Kidney tubule cell (primary cell): ENCODE data around the gene COL24A1.
"Not testable (repeated sequence)": the region's sequence is repeated elsewhere in the genome, so short reads cannot be mapped to it uniquely, and the experiment has no call there.

ENCODE experiments used
- DNase-seq: peaks from one replicate; pipeline ENCODE4 v3.0.0-alpha.2; 2018; ENCODE audit warnings: low spot score

COL24A1 gene

DNA sequence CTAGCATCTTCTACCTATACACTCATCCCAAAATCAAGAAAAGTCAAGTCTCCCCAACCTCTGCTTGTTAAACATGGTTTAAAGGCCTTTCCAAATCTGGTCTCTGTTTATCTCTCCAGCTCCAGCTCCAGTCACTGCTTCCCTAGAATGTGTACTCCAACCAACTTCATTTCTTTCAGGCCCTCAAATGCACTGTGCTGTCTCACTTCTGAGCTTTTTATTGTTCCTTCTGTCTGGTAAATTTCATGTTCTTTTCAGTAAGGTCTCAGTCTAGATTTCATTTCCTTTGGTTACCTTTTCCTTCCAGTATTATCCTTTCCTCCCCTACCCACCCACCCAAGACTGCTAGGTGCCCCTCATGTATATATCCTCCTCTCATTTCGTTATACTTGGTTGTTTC lies 3.7 kb downstream of the COL24A1 start:
- no peak for DNase-seq

DNA sequence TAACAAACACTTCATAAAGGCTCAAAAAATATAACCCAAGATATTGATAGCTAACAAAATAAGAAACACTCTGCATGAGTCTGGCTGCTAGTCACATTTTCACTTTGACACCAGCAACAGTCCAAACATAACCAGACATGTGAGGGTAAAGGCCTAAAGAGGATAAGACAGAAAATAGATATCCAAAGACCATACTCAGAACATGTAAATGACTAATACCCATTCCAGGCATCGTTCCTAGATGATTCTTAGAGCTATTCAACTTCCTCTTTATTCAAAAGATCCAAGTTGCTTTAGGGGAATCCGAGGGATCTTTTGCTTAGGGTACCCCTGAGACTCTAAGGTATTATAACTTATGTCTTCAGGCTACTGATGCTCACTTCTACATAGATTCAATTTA lies 5.1 kb downstream of the COL24A1 start:
- DNase-seq = no peak

DNA sequence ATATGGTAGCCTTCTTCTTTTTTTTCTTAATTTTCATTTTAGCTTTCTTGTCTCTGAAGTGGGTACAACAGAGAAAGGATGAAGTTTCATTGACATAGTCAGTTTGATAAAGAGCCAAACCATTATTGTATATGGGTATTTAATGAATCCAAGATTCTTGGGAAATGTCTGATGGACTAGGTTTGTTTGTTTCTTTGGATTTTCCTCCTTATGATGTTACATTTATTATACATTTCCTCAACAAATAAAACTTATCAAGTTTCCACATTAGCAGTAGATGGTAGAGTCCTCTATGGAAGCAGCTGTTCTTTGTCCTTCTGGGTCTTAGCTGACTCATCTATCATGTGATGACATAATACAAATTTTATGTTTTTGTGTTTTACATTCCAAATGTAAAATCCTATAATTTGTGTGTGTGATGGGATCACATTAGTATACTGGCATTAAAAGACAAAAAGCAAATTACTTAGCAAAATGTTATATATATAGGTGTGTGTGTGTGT lies 6.0 kb downstream of the COL24A1 start:
- DNase-seq = no peak

DNA sequence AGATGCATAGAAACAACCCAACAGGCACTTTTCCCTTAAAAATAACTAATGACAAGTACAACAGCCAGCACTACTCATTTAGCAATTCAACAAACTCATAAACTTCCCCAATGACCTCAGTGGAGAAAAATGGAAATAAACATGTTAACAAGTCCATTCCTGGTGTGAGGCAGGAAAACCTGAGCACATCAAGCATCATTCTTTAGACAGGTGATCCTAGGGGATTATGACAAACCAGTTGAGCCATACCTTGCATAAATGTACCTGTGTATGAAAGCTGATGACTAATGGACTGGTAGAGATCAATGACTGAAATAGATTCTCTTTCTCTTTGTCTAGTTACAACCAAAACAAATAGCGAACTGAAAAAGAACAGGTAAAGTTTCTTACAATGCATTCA lies 7.0 kb downstream of the COL24A1 start:
- no peak for DNase-seq

DNA sequence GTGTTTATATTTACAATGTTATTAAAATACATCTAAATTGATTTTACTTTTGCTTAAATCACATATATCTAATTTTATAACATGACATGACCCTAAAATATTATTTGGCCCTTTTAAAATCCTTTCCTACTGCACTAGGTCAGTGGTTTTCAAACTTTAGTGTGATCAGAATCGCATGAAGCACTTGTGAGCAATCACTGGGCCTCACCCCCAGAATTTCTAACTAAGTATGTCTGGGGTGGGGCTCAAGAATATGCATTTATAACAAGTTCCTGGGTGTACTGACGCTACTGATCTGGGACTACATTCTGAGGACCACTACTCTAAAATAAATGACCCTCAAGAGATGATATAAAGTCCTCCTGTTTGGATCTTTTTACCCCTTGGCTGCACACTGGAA lies 8.8 kb downstream of the COL24A1 start:
- DNase-seq = no peak

DNA sequence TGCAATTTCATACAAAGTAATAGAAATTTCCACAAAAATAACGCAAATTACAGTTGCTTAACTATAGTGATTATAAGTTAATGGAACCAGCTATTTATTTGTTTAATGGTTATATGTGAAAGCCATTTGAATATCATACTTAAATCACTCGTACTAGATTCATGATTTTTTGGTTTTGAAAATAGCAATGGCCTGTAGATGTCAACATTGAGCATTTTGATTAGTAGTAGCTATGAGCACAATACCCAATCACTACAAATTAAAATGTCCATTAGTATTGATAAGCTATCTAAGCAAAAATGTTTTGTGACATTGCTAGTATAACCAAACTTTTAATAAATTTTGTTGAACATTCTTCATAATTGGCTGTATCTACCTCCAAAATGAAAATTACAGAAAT lies 10.0 kb downstream of the COL24A1 start:
- DNase-seq = no peak

DNA sequence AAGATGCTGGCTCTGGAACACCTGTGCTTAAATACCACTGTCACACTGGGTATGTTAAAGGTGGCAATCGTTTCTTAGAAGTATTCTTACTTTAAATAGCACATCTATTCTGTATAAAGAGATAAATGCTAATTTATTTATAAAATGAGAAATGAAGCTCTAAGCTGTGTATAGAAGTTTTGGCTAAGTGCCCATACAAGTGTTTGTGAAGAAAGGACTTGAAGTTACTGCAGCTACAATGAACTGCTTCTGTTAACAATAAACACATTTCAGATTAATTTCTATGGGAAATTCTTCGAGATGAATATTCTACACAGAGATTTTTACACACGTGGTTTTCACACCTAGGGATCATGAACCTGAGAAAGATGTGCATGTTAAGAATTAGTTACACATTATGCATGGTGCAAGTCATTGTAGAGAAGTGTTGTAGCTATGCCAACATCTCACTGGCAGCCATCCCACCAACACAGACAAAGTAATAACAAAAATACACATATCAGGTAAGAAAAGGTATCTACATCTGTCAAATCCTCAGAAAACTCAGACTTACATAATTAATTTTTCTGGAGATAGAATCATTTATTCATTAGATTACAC lies 16.2 kb downstream of the COL24A1 start:
- no peak for DNase-seq

DNA sequence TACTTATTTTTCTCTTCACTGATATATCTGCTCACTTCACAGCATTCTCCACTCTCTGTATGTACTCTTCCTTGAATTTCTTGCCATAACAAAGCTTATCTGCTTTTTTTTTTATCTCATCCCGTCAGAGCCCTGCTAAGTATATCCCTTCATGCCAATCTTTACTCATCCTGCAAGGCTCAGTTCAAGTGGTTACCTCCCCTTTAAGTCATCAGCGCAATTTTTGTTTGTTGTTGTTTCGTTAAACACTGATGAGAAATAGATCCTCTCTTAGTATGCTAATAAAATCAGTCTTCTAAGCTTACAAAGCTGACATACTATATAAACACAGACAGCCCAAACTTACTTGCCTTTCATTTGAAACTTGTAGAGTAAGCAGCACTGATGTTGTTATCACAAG lies 17.8 kb downstream of the COL24A1 start:
- no peak for DNase-seq

DNA sequence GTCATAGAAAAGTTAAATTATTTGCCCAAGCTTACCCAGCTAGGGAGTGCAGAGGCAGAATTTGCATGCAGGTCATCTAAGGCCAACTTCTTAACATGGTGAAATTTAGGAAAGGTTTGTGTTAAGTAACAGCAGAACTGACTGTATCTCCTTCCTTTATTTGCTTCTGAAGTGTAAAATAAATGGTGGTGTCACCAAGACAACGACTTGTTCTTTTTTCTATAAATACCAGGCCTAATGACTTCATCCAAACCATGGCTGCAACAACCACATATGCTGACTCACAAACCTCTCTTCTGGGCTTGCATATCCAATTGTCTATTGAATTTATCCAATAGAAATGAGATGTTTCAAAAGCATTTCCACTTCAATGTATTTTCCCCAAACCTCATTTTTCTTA lies 19.1 kb downstream of the COL24A1 start:
- DNase-seq = peak; percentile 81

DNA sequence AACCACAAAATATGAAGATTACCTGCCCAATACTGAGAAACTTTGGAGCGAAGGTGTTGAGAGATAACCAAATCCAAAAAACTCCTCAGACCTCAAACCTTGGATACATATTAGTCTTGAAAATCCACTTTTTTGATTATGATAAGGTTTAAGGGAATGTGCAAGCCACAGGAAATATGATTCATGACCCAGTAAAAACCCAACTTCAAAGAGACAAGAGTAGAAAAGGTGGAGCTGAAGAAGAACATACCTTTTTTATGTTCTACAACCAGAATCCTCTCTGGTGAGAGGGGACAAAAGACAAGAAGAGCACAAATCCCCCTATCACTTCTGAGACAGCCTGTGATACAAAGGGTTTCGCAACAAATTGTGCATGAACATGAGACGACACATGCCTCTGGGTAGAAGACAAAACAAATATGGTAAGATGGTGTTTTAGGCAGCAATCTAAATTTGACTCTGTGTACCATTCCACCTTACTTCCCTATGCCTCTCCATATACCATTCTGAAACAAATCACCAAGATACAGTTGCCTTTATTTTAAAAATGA lies 37.3 kb downstream of the COL24A1 start:
- no peak for DNase-seq

DNA sequence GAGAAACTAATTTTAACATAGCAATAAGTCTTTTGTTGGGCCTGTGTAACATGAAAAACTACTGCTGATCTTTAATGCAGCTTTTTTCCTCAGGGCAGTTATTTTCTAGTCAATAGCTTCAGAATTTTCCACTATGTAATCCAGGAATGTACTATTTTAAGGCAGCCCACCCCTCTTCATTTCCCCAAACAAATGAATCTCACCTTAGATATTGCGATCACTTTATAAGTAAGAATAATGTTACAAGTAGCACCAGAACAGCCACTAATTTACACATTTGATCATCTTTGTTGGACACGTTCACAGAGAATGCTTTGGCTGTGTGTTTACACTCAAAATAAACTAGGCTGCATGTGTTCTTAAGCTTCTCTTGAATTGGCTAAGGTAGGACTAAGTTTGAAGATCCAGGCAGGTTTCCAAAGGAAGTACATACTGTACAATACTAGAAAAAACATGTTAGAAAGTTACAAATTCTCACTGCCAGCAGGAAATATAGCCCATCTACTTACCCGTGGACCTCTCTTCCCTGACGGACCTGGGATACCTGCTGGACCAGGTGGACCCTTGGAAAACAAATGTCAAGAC lies 41.7 kb downstream of the COL24A1 start:
- no peak for DNase-seq

DNA sequence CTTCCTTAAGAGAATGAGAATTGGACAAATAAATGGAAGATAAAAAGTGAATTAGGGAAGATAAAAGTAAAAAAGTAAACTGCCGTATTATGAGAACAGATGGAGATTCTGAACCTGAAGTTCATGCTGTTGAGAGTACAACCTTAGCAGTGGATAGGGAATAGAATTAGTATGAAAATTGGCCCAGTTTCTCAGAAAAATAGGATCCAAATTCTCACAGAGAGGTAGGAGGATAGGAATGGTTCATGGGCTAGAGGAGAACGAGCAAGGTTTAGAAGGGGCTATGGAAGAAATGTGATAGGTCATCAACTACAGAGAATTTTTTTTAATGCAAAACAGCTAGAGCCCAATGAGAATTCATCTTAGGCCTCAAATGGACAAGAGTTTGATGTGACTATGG lies 42.3 kb downstream of the COL24A1 start:
- DNase-seq = no peak

DNA sequence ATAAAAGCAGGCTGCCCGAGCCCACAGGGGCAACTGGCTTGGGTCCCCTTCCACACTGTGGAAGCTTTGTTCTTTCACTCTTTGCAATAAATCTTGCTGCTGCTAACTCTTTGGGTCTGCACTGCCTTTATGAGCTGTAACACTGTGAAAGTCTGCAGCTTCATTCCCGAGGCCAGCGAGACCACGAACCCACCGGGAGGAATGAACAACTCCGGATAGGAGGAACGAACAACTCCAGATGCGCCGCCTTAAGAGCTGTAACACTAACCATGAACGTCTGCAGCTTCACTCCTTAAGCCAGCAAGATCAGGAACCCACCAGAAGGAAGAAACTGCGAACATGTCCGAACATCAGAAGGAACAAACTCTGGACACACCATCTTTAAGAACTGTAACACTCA lies 45.0 kb downstream of the COL24A1 start:
- not testable (repeated sequence) for DNase-seq

DNA sequence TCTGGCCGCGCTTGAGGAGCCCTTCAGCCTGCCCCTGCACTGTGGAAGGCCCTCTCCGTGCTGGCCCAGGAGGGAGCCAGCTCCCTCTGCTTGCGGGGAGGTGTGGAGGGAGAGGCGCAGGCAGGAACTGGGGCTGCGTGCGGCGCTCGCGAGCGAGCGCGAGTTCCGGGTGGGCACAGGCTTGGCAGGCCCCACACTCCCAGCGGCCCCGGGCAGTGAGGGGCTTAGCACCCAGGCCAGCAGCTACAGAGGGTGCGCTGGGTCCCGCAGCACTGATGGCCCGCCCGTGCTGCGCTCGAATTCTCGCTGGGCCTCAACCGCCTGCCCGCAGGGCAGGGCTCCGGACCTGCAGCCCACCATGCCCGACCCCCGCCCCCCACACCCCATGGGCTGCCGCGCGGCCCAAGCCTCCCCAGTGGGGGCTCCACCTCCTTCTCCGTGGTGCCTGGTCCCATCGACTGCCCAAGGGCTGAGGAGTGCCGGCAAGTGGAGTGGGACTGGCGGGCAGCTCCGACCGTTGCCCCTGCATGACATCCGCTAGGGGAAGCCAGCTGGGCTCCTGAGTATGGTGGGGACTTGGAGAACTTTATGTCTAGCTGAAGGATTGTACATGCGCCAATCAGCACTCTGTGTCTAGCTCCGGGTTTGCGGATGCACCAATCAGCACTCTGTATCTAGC lies 46.0 kb downstream of the COL24A1 start:
- no peak for DNase-seq

DNA sequence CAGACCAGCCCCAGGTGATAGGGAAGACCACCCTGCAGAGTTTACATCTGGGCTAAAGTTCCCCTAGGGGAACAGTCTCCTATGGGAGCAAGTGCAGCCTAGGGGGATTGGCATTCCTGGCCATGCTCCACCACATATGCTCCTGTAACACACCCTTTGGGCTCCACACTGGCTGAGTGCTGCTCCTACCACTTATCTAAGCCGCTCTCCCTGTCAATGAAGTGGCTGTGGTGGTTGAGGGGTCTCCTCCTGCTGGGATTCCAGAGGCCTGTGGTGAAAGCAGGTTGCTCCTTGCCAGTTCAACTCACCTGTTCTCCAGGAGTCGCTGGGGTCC lies 51.1 kb downstream of the COL24A1 start:
- DNase-seq = no peak

DNA sequence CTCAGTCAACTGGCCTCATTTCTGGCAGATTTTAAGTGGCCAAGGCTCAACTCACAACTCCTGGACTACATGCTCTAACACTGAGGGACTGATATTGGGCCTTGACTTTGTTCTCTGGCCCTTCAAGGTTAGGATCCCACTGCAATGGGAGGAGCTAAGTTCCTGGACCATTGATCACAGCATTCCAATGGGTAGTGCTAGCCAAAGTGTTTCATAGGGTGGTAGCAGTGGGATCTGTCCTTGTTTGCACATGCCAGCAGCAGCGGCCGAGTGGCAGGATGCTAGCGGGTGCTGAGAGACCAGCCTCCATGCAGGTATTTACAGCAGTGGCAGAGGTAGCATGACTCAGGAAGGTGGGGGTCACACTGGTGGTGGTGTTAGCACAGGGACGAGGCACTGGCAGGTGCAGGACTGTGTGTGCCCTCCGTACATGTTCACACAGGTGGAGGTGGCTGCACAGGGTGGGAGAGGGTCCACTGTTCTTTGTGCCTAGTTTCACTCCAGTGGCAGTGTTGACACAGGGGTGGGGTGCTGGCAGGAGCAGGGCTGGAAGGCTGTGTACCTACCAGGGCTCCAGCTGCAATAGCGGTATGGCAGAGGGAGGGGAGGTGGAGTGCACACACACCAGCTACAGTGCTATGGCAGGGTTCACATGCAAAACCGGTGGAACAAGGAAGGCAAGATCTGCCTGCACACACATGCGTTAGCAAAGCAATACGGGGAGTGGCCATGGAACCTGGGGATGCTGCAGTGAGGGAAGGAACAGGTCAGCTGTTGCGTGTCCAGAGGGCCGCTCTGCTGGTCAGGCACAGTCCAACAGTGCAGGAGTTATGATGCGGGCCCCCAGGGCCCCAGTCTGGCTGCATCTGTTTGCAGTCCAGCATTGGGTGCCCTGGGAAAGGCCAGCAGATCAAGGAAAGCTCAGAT lies 51.7 kb downstream of the COL24A1 start:
- peak; percentile 6 for DNase-seq

DNA sequence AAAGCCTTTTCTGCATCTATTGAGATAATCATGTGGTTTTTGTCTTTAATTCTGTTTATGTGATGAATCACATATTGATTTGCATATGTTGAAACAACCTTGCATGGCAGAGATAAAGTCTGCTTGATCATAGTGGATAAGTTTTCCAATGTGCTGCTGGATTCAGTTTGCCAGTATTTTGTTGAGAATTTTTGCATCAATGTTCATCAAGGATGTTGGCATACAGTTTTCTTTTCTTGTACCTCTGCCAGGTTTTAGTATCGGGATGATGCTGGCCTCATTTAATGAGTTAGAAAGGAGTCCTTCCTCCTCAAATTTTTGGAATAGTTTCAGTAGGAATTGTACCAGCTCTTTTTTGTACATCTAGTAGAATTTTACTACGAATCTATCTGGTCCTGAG lies 55.0 kb downstream of the COL24A1 start:
- DNase-seq = no peak

DNA sequence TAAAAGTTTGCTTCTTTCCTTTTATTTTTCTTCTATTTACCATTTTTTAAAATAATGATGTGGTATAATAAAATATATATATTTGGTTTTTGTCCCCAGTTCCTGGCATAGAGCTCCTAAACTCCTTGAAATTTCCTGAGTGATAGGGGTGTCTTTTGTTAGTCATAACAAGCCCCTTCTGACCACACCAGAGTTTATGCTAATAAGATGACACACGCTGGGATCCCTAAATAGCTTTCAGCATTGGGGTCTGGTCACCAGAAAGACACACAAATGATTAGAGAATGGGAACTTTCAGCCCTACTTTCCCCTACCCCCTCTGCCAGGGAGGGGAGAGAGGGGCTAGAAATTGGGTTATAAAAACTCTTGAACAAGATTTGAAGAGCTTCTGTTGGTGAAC lies 56.2 kb downstream of the COL24A1 start:
- DNase-seq = no peak

DNA sequence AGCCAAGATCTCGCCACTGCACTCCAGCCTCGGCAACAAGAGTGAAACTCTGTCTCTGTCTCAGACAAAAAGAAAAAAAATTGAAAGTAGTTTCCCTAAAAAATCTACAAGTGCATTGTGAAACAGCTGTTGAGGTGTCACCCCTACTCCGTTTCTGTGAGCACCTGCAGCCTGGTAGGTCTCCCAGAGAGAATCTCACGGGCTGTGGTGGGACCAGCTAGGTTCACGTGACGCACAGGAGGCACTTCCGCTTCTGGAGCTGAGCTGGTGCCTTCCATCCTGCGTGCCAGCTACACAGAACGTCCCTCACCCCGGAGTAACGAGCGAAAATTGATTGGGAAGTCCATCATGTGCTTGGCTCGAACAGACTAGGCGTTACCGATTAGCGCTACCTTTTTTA lies 66.8 kb downstream of the COL24A1 start:
- DNase-seq = no peak

DNA sequence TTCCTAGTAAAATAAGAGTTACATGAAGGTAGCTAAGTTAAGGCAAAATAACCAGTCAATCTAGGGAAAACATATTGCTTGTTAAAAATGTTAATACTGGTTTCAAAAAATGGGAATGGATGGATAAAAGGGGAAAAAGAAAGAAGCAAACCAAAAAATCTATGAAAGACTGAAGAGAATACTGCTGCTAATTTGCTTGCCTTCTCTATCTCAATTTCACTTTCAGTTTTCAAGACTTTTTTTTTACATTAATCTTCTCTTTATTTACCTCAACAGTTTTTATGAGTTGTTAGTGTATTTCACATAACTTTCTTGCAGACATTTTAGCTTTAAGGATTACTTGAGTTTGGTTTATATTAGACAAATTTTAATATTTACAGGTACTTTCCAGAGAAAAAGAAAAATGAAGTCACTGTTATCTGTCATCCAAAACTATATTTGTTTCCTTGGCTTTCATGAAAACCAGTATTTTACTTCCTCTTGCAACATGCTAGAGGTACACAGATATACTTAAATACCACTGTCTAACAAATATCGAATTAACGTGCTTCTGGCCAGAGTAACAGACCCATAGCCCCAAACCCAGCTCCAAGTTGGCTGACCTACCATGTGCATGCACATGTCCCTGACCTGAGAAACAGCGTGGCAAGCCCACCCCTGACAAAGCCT lies 70.7 kb downstream of the COL24A1 start:
- DNase-seq = no peak

DNA sequence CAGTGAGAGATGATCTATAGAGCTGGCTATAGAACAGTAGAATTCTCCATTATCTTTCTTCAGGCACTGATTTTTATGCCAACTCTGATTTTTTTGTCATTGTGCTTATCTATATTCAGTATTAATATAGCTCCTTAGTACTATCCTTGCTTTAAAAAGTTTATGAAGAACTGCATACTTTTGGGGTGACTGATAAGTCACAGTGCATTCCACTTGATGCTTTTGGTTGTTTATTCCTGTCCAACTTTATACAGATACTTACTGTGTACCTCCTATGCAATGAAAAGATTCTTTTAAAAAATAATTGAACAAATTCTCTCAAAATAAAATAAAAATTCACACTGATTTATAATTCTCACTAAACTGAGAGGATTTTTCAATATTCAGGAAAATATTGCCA lies 71.6 kb downstream of the COL24A1 start:
- DNase-seq = no peak

DNA sequence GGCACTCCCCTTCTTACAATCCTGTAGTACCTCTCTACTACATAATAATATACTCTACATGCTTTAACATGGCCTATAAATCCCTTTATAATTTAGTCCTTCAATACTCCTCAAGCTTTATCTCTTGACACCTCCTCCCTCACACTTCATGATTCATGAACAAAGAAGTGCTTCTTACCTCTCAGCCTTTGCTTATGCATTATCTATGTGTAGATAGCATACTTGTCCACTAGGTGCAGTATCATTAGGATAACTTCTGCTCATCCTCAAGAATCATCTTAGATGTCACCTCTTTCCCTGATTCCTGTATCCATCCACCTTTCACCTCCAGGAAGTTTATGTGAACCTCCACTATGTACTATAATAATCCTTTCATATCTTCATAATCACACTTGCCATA lies 74.4 kb downstream of the COL24A1 start:
- DNase-seq = peak; percentile 12
